Panc1 (cell line): ENCODE measurements around the gene TRPV5. TPM values are rescaled to one million over a fixed set of nuclear protein-coding genes. Genes with fewer than 3 reads are reported as not detected.

Experiments used
- ATAC-seq: fragments of 200-7000 bp; cut with Tn5 transposase; 2 replicates; pipeline ENCODE4 v1.9.1; 2020; ENCODE audit warnings: mild to moderate bottlenecking, moderate library complexity
- BruUV-seq: library from RNA; stranded (reverse); fragments of 400-500 nt; replicated peaks from 2 replicates; lab custom pipeline; 2021; lab: Mats Ljungman, UMichigan
- CTCF ChIA-PET: fragments of 300-600 bp; sonication (Branson Sonifier 250); formaldehyde crosslinking; loops from one replicate; lab custom pipeline; 2022; ENCODE audit warnings: antibody characterized with exemption; lab: Charles Lee
- POLR2A ChIA-PET: fragments of 300-600 bp; sonication (Branson Sonifier 250); formaldehyde crosslinking; loops from one replicate; lab custom pipeline; 2022; ENCODE audit warnings: antibody characterized with exemption; lab: Charles Lee
- DNase-seq: peaks from one replicate; pipeline ENCODE4 v3.0.0-alpha.2; 2010; ENCODE audit warnings: low read depth, low spot score
- H3K27ac ChIP-seq: 2 replicates; pipeline ENCODE4 v1.5.1; 2011; ENCODE audit warnings: mild to moderate bottlenecking, low read length, inconsistent platforms
- H3K27me3 ChIP-seq: fragments of 200-500 bp; sonication (Bioruptor generic); 2 replicates; pipeline ENCODE4 v1.6.0; 2014; ENCODE audit warnings: low read length, inconsistent platforms; ENCODE audit not compliant: control insufficient read depth, insufficient read depth
- H3K36me3 ChIP-seq: fragments of 200-500 bp; sonication (Bioruptor generic); 2 replicates; pipeline ENCODE4 v1.5.1; 2014; ENCODE audit warnings: inconsistent platforms, mild to moderate bottlenecking, low read length, moderate library complexity; ENCODE audit not compliant: control insufficient read depth, insufficient read depth
- H3K4me1 ChIP-seq: 2 replicates; pipeline ENCODE4 v1.5.1; 2011; ENCODE audit warnings: inconsistent platforms, mild to moderate bottlenecking, low read length, moderate library complexity; ENCODE audit not compliant: control insufficient read depth, insufficient read depth
- H3K4me3 ChIP-seq, 2 experiments: 2 replicates each; pipeline ENCODE4 v1.5.1; 2011 to 2012; ENCODE audit warnings: low read depth in 2 of 2, low read length in 2 of 2, mild to moderate bottlenecking in 2 of 2, inconsistent platforms in 1 of 2, moderate library complexity in 1 of 2
- H3K9me3 ChIP-seq: fragments of 200-500 bp; sonication (Bioruptor generic); 2 replicates; pipeline ENCODE4 v1.5.1; 2014; ENCODE audit warnings: low read depth, mild to moderate bottlenecking, inconsistent platforms, low read length, moderate library complexity; ENCODE audit not compliant: control insufficient read depth, insufficient read depth
- CTCF ChIP-seq: fragments of 450-650 bp; IDR thresholded peaks from 2 replicates; pipeline ENCODE4 v1.5.1; 2017; ENCODE audit warnings: mild to moderate bottlenecking
- POLR2AphosphoS5 ChIP-seq: IDR thresholded peaks from 2 replicates; pipeline ENCODE4 v1.6.1; 2012; ENCODE audit warnings: mild to moderate bottlenecking, low read depth, low read length, moderate library complexity
- REST ChIP-seq, 2 experiments: IDR thresholded peaks; 2 replicates each; pipeline ENCODE4 v1.6.1; 2011 to 2012; ENCODE audit warnings: low read depth in 2 of 2, control low read depth in 1 of 2, low read length in 1 of 2, mild to moderate bottlenecking in 1 of 2, moderate library complexity in 1 of 2; ENCODE audit not compliant: insufficient read depth in 1 of 2
- SIN3A ChIP-seq: IDR thresholded peaks from 2 replicates; pipeline ENCODE4 v1.6.1; 2012; ENCODE audit warnings: low read depth, mild to moderate bottlenecking, low read length, moderate library complexity, borderline replicate concordance; ENCODE audit not compliant: insufficient read depth
- TCF7L2 ChIP-seq: IDR thresholded peaks from 2 replicates; pipeline ENCODE4 v1.6.1; 2011; ENCODE audit warnings: mild to moderate bottlenecking, low read depth, low read length, inconsistent platforms
- in situ Hi-C: cut with HindIII; loops from 2 replicates; pipeline ENCODE4 v1.10.0; 2016; ENCODE audit warnings: low sequenced_read_pairs, low pct_unique_long_range_greater_than_20kb
- intact Hi-C: fragments of 100-400 bp; cut with micrococcal nuclease; formaldehyde crosslinking; loops from one replicate; pipeline ENCODE4 v1.10.0; 2022; ENCODE audit not compliant: unreplicated experiment
- total RNA-seq: library from RNA; stranded (reverse); gene quantifications from one replicate; pipeline ENCODE4 v1.2.1, GENCODE V29; 2021; ENCODE audit not compliant: unreplicated experiment

TRPV5 gene
- total RNA-seq, 1 experiment from 2014 or later, result not detected

GRCh38 chr7:142945001-142945400 is 11.5 kb upstream of the TRPV5 start:
- no peaks in the 10 kb centered on the region for H3K9me3 ChIP-seq
- no peaks in the 10 kb centered on the region; the same call in 1 of the 2 replicates for H3K27me3 ChIP-seq
- H3K4me3 ChIP-seq, result no peak overlapping the region
- POLR2A ChIA-PET, result no interaction called here
- no peak overlapping the region for H3K27ac ChIP-seq
- no TSS peak for BruUV-seq
- intact Hi-C loops, result no loop called here
- in situ Hi-C loops, result no loop called here
- H3K4me1 ChIP-seq, result no peaks in the 10 kb centered on the region
- DNase-seq (no peak), ATAC-seq (no peak)
- TF ChIP-seq CTCF (no peak), REST (IDR thresholded peaks at IDR 0.05; ENCODE audit: insufficient read depth in 1 of 2, low read depth in 2 of 2, low read length in 1 of 2) (no peak), SIN3A (no peak), POLR2AphosphoS5 (no peak), TCF7L2 (no peak)
- CTCF ChIA-PET, result no interaction called here
- no peaks in the 10 kb centered on the region for H3K36me3 ChIP-seq

- no peaks in the 10 kb centered on the region; the same call in 1 of the 2 replicates for H3K27me3 ChIP-seq
- POLR2A ChIA-PET, result no interaction called here
These were observed 10.2 kb upstream of the TRPV5 start for GRCh38 chr7:142943706-142944268.

More at GRCh38 chr7:142943706-142944268, 10.2 kb upstream of the TRPV5 start:
- Histone ChIP-seq H3K4me3 (no peak overlapping the region), H3K36me3 (no peaks in the 10 kb centered on the region), H3K4me1 (no peaks in the 10 kb centered on the region), H3K27ac (no peak overlapping the region), H3K9me3 (no peaks in the 10 kb centered on the region)
- intact Hi-C loops (no loop called here), in situ Hi-C loops (no loop called here)
- CTCF ChIA-PET, result no interaction called here
- TF ChIP-seq REST (IDR thresholded peaks at IDR 0.05; ENCODE audit: insufficient read depth in 1 of 2, low read depth in 2 of 2, low read length in 1 of 2) (no peak), CTCF (no peak), POLR2AphosphoS5 (no peak), SIN3A (no peak), TCF7L2 (no peak)
- BruUV-seq, result no TSS peak
- DNase-seq (no peak), ATAC-seq (no peak)
